Left forelimb (tissue), 1 donor: Measurements from ENCODE around the gene SHISA9.

Experiments used
- DNase-seq: peaks from one replicate; pipeline ENCODE4 v3.0.0-alpha.2; 2018; ENCODE audit warnings: low spot score

The SHISA9 gene

DNA sequence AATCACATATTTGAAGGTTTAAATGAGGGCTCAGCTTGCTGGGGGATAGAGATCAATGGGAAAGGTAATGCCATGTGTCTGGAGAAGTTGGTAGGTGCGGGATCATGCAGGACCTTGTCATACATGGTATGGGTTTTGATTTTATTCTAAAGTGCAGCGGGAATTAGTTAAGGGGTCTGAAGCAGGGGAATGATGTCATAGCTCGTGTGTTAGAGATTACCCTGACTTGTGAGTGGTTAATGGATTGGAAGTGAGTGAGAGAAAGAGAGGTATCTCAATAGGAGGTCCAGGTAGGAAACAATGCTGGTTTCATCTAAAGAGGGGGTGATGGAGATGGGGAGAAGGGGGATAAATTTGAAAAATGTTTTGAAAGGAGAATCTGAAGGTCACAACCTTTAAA lies 280.0 kb downstream of the SHISA9 start:
- no peak for DNase-seq

DNA sequence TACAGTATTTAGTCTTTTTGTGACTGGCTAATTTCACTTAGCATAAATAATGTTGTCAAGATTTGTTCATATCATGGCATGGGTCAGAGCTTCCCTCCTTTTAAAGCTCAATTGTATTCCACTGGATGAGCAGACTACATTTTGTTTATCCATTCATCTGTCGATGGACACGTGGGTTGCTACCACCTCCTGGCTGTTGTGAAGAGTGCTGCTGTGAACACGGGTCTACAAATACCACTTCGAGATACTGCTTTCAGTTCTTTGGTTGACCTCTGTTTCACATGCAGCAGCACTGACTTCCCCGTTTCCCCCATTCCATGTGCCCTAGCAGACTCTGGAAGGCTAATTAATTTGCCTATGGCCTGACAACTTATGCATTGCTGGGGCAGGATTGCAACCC lies 285.4 kb downstream of the SHISA9 start:
- no peak for DNase-seq

- DNase-seq = no peak
Measured at GRCh38 chr16:13189250-13189649, 287.9 kb downstream of the SHISA9 start.

- no peak for DNase-seq
Measured at GRCh38 chr16:13193721-13194120, 292.3 kb downstream of the SHISA9 start.

GRCh38 chr16:13194766-13195165 lies 293.4 kb downstream of the SHISA9 start:
- no peak for DNase-seq

DNA sequence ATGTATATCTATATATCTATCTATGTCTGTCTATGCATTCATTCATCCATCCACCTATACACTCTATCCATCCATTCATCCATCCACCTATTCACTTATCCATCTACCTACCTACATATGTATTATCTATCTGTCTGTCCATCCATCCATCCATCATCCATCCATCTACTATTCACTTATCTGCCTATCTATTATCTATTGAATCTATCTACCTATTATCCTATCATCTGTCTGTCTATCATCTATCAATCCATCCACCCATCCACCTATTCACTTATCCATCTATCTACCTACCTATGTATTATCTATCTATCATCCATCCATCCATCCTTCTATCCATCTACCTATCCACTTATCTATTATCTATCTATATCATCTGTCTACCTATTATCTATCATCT lies 302.3 kb downstream of the SHISA9 start:
- no peak for DNase-seq

- DNase-seq = no peak
Measured at GRCh38 chr16:13205352-13205751, 304.0 kb downstream of the SHISA9 start.

DNA sequence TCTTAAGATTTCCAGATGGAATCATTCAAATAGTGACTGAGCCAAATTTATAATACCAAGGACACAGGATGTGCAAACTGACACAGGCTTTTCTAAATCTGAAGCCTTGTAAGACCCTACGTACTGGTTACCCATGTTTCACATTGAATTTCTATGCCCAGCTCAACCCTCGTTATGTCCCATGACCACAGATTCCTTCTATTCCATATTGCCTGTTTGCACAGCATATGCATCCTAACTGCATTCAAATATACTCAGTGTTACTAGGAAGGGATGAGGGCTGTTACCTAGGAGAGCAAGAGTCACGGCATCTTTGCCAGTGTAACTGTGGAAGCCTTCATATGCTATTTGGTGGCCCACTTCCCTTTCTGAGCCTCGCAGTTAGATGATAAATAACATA lies 305.2 kb downstream of the SHISA9 start:
- no peak for DNase-seq

GRCh38 chr16:13207151-13207550 lies 305.8 kb downstream of the SHISA9 start:
- DNase-seq = no peak

DNA sequence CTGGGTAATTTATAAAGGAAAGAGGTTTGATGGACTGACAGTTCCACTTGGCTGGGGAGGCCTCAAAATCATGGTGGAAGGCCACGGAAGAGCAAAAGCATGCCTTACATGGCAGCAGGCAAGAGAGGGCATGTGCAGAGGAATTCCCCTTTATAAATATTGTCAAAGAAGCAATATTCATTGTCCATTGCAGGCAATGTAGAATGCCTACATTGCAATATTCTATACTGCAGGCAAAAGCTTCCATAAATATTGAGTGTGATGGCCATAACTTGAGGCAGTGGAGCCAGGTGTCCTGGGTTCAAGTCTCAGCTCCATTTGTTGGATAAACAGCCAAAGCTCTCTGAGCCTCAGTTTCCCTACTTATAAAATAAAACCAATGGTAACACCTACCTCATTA lies 322.3 kb downstream of the SHISA9 start:
- DNase-seq = no peak

DNA sequence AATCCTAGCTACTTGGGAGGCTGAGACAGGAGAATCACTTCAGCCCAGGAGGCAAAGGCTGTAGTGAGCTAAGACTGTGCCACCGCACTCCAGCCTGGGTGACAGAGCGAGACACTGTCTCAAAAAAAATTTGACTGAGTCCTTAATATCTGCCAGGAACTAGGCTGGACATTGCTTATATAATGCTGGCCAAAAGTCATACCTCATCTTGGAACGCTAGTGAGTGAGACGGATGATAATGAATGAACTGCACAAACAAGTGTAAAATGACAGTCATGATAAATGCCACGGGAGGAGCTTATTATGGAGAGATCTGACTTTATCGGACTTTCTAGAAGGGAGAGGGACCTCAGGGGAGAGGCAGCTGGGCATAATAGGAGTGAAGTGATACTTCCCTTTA lies 327.6 kb downstream of the SHISA9 start:
- no peak for DNase-seq

- DNase-seq = no peak
Measured at GRCh38 chr16:13231365-13231764, 330.0 kb downstream of the SHISA9 start.

DNA sequence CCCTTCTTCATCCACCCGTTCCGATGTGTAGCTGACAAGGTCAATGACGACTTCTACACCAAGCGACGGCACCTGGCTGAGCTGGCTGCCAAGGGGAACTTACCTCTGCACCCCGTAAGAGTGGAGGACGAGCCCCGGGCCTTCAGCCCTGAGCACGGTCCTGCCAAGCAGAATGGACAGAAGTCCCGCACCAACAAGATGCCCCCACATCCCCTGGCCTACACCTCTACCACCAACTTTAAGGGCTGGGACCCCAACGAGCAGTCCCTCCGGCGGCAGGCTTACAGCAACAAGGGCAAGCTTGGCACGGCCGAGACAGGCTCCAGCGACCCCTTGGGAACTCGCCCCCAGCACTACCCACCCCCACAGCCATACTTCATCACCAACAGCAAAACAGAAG lies 333.6 kb downstream of the SHISA9 start:
- DNase-seq = no peak

DNA sequence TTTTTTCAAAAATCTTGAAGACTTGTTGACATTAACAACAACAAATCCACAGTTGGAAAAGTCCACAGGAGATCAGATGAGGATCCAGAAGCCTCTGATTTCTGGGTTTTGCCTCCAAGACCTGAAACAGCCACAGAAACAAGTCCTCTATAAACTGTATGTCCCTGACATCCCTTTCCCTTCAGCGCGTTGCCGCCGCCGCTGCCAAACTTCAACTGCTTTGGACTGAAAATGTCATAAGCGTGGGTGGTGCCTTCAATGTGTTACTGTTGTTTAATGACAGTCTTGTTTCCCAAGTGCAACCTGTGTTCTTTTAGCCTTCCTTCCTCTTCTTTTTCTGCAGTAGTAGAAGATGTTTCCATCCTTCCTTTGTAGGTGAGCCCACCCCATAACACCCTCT lies 334.9 kb downstream of the SHISA9 start:
- no peak for DNase-seq

GRCh38 chr16:13238182-13238581 lies 336.8 kb downstream of the SHISA9 start:
- no peak for DNase-seq

DNA sequence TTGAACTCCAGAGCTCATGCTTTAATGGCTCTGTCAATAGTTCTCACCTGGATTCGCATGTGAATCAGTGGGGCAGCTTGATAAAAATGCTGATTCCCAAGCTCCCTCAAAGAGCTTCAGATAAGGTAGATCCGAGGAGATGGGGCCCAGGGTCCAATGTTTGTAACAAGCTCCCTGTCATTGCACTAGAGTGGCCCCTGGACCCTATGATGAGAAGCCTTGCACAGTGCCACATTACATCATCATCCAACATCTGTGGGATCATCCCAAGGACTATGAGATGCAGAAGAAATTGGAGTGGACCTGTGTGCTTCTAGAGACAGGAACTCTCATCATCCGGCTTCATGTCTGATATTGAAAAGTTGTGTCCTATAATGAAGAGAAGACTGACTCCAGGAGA lies 340.8 kb downstream of the SHISA9 start:
- no peak for DNase-seq

DNA sequence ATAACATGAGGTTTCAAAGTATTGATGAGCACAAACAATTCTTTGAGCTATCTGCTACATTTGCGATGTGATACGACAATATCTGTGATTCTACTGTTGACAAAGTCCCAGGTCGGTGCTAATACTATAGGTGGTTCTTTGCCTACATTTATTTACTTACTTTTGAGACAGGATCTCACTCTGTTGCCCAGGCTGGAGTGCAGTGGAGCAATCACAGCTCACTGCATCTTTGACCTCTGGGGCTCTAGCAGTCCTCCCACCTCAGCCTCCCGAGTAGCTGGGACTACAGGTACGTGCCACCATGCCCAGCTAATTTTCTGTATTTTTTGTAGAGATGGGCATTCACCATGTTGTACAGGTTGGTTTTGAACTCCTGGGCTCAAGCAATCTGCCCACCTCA lies 343.4 kb downstream of the SHISA9 start:
- no peak for DNase-seq

DNA sequence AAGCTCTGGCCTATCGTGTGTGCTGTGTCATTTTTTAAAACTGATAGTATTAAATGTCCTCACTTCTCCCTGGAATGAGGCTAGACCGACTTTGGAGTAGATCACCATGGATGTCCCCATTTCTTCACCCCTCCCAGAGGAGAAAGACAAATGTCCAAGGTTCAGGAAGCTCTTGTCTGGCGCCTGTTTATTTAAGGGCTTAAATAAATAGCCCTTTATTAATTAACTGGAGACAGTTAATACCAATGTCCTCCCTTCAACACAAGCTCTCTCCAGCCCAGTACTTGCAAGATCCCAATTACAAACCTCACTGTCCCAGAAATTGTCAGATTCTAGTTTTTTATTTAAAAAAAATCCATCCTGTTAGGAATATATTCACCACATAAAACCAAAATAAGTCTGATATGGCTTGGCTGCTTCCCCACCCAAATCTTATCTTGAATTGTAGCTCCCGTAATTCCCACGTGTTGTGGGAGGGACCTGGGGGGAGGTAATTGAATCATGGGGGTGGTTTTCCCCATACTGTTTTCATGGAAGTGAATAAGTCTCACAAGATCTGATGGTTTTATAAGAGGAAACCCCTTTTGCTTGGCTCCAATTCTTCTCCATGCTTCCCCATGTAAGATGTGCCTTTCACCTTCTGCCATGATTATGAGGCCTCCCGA lies 344.4 kb downstream of the SHISA9 start:
- DNase-seq = no peak

- DNase-seq = no peak
Measured at GRCh38 chr16:13254998-13255614, 353.7 kb downstream of the SHISA9 start.

DNA sequence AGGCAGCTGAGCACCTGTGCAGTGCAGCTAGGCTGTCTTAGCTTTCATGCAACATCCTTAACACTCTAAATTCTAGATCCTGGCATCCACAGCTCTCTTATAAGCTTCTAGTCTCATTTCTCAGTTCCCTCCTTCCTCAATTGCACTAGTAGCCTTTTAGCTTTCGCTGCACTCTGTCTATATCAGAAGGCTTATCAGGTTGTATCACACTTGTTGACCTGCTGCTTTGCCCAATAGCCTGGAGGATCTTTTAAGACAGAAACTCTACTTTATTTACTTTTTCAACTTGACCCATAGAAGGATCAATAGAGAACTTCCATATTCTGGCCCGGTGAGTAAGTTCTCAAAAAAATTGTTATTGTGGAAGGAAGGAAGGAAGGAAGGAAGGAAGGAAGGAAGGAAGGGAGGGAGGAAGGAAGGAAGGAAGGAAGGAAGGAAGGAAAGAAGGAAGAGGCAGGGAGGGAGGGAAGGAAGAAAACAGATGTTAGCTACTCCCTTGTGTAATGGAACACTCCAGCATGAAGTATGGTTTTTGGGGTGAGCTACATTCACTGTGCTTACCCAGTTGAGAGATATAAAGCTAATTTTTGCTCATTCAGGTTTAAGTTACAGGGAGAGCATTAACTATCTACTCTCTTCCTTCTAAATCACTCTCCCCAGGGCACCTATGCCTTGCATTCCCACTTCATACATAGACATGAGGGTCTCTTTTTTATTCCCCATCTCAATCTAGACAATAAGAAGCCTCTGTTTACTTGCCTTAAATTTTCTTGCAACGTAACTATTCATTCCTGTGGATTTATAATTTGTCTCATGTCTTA lies 361.1 kb downstream of the SHISA9 start:
- no peak for DNase-seq

GRCh38 chr16:13264749-13265552 lies 363.6 kb downstream of the SHISA9 start:
- no peak for DNase-seq

GRCh38 chr16:13269359-13269758 lies 368.0 kb downstream of the SHISA9 start:
- no peak for DNase-seq
